NOMO-1 (cell line): ENCODE results near the gene TMPRSS3.

Experiments
- DNase-seq, 2 experiments: peaks; one replicate each; lab custom pipeline; 2025; ENCODE audit not compliant: unreplicated experiment in 2 of 2; lab: John Stamatoyannopoulos, UW

The TMPRSS3 gene

DNA sequence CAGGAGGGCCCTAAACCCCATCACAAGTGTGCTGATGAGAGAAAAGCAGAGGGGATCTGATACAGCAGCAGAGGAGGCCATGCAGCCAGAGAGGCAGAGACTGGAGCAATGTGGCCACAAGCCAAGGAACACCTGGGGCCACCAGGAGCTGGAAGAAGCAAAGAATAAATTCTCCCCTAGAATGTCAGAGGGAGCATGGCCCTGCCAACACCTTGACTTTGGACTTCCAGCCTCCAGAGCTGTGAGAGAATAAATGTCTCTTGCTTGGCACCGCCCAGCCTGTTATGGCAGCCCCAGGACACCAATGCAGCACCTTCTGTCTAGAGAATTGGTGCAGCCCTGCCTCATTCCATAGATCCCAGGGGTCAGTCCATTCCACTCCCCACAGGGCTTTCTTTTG lies 33.2 kb upstream of the TMPRSS3 start:
- DNase-seq, result no peak

DNA sequence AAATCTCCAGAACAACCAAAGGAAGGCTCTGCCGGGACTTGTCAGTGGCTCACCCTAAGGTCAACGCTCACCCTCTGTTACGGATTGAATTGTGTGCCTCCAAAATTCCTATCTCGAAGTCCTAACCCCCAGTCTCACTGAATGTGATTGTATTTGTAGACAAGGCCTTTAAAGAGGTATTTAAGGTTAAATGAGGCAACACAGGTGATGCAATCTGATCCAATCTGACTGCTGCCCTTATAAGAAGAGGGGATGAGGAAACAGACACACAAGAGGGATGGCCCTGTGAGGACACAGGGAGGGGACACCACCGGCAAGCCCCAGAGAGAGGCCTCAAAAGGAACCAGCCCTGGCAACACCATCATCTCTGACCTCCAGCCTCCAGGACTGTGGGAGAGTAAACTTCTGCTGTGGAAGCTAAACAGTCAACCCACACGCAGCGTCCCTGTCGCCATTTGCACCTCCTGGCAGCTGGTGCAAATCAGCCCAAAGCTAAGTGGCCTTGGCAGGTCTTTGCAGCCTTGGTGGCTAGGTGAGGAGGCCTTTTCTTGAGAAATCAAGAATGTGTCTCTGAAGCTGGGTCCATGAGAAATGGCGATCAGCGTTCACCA lies 32.1 kb upstream of the TMPRSS3 start:
- DNase-seq, result no peak

DNA sequence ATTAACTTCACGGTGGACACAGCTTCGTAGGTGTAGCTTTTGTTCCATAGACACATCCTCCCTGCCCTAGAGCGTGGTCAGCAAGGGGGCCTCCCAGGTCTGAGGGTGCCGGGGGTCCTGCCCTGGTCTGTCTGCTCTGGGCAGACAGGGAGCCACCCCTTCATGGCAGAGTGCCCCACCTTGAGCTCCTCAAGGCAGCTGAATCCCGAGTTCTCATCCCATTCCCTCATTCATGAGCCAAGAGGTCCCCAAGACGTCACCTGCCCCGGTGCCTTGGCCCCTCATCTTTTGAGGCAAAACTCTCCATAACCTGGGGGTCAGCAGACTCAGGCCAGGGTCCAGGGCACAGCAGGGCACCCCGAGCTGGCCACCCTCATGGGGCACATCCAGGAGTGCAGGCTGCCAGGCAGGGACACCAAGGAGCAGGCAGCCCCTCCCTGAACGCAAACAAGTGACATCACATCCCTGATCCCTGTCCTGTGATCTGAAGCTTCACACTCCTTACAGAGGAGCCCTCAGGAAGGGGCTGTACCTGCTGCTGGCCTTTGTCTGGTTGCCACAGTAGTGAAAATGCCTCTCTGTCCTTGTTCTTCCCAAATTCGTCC lies 31.1 kb upstream of the TMPRSS3 start:
- no peak for DNase-seq

DNA sequence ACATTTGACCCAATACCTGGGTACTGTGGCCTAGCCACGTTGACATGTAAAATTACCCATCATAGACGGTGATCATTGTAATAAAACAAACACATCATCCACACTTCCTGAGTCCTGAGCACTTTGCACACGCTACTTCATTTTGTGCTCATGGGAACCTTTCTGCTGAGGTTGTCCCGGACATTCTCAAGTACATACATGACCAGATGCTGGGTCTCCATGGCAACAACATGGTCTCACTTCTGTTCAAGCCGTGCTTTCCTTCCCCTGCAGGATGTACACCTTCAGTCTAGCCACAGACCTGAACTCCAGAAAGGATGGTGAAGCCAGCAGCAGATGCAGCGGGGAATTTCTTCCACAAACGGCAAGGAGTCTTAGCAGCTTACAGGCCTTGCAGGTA lies 30.6 kb upstream of the TMPRSS3 start:
- DNase-seq, result no peak

DNA sequence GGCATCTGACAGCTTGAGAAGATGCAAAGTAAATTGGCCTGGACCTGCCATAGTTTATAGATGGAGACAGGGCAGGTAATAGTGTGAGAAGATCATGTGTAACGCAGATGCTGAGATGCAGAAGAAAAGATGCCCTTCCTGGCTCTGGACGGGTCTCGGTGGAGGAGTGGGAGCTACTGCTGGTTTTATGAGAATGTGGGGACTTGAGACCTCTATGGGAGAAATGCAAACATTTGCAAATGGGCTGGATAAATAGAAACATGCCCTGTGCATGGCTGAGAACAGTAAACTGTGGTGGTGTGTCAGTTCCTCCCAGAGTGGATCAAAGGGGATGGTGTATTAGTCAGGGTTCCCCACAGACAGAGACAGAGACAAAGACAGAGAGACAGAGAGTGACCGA lies 29.7 kb upstream of the TMPRSS3 start:
- no peak for DNase-seq

DNA sequence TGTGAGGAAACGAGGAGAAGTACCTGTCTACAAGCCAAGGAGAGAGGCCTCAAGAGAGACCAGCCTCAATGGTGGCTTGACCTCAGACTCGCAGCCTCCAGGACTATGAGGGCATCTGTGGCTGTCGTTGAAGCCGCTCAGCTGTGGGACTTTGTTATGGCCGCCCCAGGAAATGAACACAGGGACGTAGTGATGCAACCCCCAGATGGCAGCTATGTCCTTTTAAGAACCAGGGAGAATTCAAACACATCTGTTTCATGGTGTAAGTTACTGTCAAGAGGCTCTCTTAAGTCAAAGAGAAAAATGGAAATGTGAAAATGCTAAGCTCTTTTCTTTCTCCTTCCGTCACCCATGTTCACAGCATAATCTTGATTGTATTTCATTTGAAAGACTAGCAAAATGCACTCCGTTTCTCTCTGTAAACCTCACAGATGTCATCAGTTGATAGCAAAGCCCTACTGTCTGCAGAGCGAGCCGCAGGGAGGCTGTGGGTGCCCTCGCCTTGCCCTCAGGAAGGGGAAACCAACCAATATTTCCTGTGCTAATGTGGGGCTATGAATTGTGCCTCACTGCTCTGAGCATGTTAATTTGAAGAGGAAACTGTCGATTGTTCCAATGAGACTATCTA lies 29.2 kb upstream of the TMPRSS3 start:
- no peak for DNase-seq

DNA sequence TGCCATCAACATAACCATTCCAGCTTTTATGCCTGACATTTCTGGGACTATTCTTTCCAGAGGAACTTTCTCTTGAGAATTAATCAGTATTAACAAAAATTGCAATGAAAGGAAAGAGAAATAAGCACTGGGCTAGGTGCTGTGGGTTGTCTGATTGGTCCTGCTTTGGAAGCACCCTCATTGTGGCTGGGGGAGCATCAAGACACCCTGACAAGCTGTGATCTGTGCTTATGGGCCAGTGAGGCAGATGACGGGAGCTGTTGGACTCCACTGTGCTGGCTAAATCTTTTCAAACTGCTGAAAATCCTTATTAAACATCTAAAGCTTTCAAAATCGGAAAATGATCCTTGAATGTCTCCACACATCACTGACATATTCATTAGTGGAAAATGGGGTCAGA lies 27.8 kb upstream of the TMPRSS3 start:
- no peak for DNase-seq

DNA sequence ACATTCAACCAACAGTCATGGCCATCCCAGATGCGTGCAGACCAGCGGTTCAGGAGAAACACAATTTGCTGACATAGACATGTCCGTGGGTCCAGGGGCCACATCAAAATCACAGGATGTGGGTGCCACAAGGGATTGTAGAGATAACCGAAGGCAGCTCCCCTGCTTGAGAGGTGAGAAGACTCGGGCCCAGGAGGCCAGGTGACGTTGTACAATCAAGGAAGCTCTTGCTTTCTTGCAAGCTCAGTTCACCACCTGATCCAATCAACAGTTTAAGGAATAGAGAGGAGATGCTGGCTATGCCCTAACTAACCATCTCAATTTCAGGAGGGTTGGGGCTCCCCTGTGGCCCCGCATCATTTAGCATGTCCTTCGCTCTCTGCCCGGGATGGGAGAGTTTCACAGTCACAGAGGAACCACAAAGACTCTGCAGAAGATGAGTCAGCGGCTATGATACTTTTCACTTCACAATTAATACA lies 27.4 kb upstream of the TMPRSS3 start:
- DNase-seq, result no peak

DNA sequence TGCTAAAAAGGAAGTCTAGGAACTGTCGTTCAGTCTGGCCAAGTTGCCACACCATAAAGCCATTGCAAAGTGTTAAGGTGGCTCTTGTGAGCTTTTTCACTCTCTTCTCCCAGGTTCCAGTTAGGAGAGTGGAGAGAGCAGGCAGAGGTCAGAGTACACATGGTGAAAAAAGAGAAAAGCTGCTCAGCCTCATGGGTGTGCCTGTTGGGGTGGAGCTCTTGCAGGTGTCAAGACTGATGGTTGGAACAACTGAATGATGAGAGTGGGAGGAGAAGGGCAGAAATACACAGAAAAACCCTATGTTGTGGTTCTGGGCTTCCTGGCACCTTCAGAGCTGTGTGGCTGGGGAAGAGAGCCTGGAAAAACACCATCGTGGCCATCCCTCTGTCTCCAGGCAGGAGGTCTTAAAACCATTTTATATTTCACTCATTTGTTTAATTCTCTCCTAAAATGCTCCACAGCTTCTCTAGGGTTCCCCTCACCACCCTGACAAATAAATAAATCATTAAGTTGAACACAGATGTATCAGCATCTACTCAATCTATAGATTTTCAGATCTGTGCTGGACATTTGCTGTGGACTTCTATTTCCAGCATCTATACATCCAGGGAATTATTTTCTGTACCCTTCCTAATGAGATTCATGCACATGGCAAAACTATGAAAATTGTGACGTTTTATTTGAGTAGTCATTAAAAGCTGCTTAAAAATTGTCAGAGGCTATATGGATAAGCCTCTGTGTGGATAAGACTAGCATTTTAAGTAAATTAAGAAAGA lies 25.4 kb upstream of the TMPRSS3 start:
- DNase-seq, result no peak

DNA sequence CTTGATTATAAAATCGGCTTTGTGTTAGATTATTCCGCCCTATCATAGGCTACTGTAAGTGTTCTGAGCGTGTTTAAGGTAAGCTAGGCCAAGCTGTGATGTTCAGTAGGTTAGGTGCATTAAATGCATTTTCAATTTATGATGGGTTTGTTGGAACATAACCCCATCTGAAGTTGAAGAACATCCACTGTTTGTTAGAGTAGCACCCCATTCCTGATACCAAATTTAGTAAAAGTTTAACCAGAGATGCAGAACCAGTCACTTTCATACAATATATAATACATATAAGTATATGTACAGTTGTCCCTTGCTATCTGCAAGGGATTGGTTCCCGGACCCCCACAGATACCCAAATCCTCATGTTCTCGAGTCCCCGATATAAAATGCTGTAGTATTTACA lies 24.0 kb upstream of the TMPRSS3 start:
- no peak for DNase-seq

DNA sequence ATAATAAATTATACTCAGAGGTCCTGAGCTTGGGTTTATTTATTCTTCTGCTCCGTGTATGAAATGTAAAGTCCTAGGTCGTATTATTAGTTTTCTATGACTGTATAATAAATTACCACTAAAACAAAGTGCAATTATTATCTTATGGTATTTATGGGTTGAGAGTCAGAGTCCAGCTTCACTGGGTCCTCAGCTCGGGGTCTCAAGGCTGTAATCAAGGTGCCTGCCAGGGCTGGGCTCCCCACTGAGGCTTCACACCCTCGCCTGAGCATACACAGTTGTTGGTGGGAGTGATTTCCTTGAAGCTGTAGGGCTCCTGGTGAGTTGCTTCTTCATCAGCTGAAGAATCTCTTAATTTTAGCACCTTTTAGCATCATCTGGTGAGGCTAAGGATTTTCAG lies 23.0 kb upstream of the TMPRSS3 start:
- DNase-seq, result no peak

DNA sequence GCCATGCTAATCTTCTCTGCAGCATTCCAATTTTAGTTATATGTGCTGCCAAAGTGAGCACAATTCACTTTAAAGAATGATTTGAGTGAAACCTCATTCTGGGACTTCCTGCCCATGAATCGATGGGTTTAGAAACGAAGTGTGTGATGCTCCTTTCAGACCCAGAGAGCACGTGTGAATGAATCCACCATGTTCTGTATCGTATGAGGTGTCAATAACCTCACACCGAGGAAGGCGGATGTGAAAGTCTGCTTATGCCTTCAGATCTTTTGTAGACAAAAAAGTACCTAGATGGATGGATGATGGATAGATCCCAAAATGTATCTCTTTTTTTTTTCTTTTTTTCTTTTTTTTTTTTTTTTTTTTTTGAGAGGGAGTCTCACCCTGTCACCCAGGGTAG lies 21.7 kb upstream of the TMPRSS3 start:
- no peak for DNase-seq

DNA sequence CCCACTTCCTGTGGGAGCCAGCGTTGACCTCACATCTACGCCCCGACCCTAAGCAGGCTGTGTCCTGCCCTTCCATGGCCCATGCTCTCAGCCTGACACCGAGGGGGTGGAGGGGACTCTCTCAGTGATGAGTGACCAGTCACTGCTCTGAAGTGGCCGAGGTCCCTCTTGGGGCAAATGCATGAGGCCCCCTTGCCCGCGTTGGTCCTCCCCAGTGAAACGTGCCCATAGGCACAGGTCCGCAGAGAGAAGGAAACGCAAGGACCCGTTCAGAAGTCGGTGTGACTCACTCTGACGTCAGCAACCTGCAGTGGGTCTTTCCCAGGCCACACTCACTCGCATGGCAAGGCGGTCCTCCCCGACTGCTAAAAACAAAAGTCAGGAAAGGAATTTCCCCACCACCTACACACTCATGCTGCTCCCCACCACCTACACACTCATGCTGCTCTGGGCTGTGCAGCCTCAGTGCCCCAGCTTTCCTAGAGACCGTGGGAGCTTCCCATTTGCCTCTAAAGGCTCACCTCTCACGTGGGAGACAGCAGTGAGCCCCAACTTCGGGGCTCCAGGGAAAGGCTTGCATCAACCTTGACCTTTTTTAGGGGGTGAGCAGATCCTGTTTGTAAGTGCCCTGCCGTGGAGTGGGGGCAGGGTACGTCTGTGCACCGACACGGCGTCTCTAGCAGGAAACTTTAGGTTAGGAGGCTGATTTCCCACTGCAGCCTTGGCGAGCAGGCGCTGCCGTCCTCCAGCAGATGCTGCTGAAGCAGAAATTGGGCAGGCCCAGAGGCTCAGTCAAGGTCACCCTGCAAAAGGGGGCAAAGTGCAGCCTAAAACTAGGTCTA lies 19.3 kb upstream of the TMPRSS3 start:
- no peak for DNase-seq

DNA sequence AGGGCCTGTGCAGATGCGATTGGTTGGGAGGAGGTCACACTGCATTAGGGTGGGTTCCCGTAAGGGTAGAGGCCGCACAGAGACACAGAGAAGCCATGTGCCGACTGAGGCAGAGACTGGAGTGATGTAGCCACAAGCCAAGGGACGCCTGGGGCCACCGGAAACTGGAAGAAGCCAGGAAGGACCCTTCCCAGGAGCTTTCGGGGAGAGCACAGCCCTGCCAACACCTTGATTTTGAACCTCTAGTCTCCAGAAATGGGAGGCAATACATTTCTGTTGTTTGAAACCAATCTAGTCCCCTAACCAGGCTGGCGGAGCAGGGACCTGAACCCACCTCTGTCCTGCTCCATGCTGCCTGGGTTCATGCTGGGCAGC lies 18.7 kb upstream of the TMPRSS3 start:
- DNase-seq, result no peak

DNA sequence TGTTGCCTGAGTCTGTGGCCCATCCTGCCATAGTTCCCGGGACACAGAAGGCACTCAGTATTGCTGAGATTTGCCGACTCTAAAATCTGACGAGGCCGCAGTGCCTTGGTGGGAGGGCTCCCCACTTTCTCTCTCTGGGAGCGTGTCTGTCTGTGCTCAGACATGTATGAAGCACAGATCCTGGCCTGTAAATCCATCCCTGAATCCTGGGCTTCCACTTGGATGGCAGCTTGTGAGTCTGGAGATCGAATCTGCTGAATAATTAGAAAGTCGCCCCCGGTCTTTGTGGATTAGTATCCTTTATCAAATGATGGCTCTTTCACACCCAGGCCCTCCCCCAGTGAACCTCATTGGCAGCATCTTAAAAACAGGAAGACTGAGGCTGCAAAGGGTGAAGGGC lies 18.2 kb upstream of the TMPRSS3 start:
- no peak for DNase-seq

DNA sequence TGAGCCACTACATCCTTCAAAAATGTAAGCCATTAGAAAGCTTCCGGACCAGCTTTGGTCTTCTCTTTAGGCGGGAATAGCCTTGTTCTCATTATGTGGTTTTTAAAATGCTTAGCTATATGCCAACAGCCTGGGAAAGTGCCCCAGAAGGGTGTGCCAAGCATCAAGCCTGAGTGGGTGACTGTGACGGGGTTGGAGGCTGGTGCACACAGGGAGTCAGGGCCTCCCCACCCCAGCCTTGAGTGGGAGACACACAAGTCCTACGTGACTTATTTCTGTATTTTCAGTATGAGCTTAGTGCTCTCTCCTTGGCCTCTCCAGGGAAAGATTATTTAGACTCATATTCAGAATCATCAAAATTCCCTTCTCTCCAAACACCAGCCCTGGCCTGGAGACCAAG lies 17.6 kb upstream of the TMPRSS3 start:
- DNase-seq, result no peak

DNA sequence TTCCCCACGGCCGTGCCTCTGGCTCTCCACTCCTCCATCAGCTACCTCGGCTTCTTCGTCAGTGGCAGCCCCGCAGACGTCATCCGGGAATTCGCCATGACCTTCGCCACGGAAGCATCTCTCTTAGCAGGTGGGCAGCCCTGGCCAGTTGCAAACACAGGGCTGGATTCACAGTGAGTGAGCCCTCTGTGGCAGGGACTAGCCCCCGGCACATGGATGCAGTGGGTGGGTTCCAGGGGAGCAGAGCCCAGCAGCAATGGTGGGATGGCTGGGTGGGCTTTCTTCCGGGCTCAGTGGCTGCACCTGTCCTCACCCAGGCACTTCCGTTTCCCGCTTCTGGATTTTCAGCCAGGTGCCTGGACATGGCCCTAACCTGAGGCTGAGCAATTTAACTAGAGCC lies 17.2 kb upstream of the TMPRSS3 start:
- DNase-seq, result no peak

DNA sequence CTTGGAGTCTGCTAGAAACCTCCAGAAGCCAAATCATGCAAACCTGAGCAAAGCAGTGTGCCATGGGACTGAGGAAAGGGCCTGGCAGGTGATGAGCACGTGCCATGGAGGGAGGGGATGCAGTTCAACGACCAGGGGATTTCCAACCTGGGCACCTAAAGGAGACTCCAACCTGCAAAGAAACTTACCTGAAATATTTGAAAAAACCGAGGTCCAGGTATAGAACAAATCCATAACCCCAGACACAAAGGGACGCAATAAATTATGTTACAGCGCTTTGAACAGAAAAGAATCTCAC lies 16.7 kb upstream of the TMPRSS3 start:
- no peak for DNase-seq

DNA sequence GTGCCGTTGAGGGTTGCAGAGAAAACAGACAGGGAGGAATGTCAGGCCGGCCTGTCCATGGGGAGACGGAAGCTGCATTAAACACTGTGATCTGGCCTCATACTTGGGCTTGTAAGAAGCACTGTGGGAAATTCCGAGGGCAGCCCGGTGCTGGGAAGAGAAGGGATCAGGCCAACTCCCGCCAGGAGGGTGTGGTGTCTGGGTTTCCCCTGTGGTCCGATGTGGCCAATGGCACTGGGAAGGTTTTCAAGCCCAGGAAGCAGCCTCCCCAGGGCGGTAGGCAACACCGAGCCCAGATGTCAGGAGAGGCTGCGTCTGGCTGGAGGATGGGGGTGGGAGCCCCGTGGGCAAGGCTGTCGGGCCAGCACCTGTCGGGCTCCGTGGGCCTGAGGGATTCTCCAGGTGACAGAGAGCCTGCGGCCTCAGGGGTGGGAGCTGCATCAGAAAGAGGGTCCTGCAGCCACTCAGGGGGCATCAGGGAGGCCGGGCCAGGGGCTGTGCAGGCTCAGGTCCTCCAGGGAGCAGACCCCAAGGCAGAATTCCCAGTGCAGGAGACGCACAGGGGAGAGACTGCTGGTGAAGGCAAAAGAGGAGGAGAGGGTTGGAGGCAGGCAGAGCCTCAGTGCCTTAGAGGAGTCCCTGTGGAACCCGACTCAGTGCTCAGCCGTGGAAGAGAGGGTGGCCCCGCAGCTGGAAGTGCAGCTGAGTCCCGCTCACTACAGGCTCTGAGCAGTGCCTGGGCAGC lies 16.2 kb upstream of the TMPRSS3 start:
- no peak for DNase-seq

DNA sequence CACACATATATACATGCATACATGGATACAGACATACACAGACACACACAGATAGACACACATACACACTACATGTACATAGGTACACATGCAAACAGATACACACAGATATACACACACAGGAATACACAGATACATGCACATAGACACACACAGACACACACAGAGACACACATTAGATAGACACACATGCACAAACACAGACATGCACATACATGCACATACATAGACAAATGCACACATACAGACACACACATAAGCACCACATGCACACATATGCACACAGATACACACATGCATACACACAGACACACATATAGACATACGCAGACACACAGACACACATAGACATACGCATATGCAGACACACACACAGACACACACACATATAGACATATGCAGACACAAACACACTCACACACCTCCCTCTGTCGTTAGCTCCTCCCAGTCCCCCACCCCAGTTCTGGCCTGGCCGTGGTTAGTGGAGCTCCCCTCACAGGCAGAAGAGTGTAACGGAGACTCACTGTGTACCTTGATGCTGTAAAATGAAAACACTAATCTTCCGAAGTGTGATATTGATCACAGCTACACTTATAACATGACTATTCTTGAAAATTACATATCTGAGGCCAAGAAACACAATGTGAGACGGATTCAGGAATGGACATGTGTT lies 15.5 kb upstream of the TMPRSS3 start:
- DNase-seq, result no peak
